ENCODE data around the gene PIK3C2A.
"Not testable (repeated sequence)": the region's sequence is repeated elsewhere in the genome, so short reads cannot be mapped to it uniquely, and the experiment has no call there.

Gene PIK3C2A

GRCh38 chr11:17207317-17208256 is at the start of gene PIK3C2A:
Gene PIK3C2A, minus strand, starts transcription at chr11:17207986. Its CDS starts 38,245 bp downstream, at chr11:17169741.
- peak; percentile 97 for DNase-seq

- no peak for DNase-seq
Measured at GRCh38 chr11:17257196-17257595, 49.4 kb upstream of the PIK3C2A start.

GRCh38 chr11:17256512-17256911 is 48.7 kb upstream of the PIK3C2A start:
- no peak for DNase-seq

- no peak for DNase-seq
Measured at GRCh38 chr11:17252704-17253103, 44.9 kb upstream of the PIK3C2A start.

GRCh38 chr11:17250561-17251350 is 43.0 kb upstream of the PIK3C2A start:
- DNase-seq, result no peak

- DNase-seq, result no peak
Measured at GRCh38 chr11:17244046-17244445, 36.3 kb upstream of the PIK3C2A start.

- DNase-seq, result not testable (repeated sequence)
Measured at GRCh38 chr11:17242954-17243353, 35.2 kb upstream of the PIK3C2A start.

- no peak for DNase-seq
Measured at GRCh38 chr11:17240780-17241179, 33.0 kb upstream of the PIK3C2A start.

- DNase-seq, result not testable (repeated sequence)
Measured at GRCh38 chr11:17239927-17240326, 32.1 kb upstream of the PIK3C2A start.

- no peak for DNase-seq
Measured at GRCh38 chr11:17238377-17238776, 30.6 kb upstream of the PIK3C2A start.

GRCh38 chr11:17233101-17233500 is 25.3 kb upstream of the PIK3C2A start:
- no peak for DNase-seq

GRCh38 chr11:17230867-17231851 is 23.4 kb upstream of the PIK3C2A start:
- DNase-seq, result peak; percentile 41

GRCh38 chr11:17229481-17230152 is 21.8 kb upstream of the PIK3C2A start:
- DNase-seq, result no peak

GRCh38 chr11:17228186-17228925 is 20.6 kb upstream of the PIK3C2A start:
- DNase-seq, result not testable (repeated sequence)

- DNase-seq, result no peak
Measured at GRCh38 chr11:17224727-17225126, 16.9 kb upstream of the PIK3C2A start.

- DNase-seq, result no peak
Measured at GRCh38 chr11:17221968-17222367, 14.2 kb upstream of the PIK3C2A start.

GRCh38 chr11:17219016-17219415 is 11.2 kb upstream of the PIK3C2A start:
- DNase-seq, result no peak

- DNase-seq, result no peak
Measured at GRCh38 chr11:17218403-17218802, 10.6 kb upstream of the PIK3C2A start.

- no peak for DNase-seq
Measured at GRCh38 chr11:17217401-17217800, 9.6 kb upstream of the PIK3C2A start.

- DNase-seq, result no peak
Measured at GRCh38 chr11:17214338-17214737, 6.6 kb upstream of the PIK3C2A start.

GRCh38 chr11:17211286-17211685 is 3.5 kb upstream of the PIK3C2A start:
- no peak for DNase-seq
